ENCODE measurements around the gene ICA1L. TPM values are rescaled to one million over a fixed set of nuclear protein-coding genes. Genes with fewer than 3 reads are reported as not detected.
"Not testable (repeated sequence)": the region's sequence is repeated elsewhere in the genome, so short reads cannot be mapped to it uniquely, and the experiment has no call there.

The ICA1L gene
- total RNA-seq (ENCODE audit: low replicate concordance), result 8.9 TPM in 2 replicates

DNA sequence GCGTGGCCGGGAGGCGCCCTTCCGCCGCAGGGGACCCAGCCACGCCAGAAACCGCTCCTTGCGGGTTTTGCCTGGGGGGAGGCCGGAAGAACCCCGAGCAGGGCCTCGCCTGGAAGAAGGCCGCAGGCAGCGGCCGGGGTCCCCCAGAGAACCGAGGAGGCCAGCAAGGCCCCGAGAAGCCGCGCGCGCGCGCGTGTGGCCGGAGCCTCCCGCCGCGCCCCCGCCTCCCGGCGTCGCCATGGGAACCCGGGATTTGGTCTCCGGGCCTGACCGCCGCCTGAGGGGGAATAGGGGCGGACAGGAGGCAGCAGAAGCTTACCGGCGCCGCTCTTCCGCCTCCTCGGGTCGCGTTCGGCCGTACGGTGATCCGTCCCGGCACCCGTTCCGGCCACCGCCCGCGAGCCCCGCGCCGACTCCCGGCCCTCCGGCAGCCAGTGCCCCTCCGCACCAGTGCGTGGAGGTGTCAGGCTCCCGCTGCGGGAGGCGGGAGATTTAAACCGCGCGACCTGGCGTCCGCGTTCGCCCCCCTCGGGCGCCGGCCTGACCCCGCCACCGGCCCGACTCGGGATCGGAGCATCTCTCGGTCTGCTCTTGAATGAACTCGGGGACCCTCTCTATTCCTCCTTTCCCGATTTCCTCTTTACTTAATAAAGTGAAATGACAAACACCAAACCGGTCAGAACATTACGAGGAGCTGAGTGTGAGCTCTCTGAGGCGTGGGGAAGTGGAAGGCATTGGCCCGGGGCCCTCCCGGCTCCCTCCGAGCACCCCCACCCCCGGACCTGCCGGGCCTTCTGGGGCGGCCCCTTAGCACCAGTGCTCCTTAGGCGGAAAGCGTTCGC, at the start of gene ICA1L:
ICA1L (minus strand) TSS at position 467 of the 842 bp plus-strand sequence. CDS start 42,757 bp downstream, outside the sequence.
- peak within 1 kb of the TSS; percentile 86 for H3K4me3 ChIP-seq (ENCODE audit: low read depth, low read length)
- peak; percentile 17 for TF ChIP-seq CTCF (IDR thresholded peaks at IDR 0.05; ENCODE audit: insufficient read depth, low read length)
- DNase-seq (ENCODE audit: low read depth), result peak; percentile 45

GRCh38 chr2:202918860-202919259, 47.3 kb upstream of the ICA1L start:
- no peak for TF ChIP-seq CTCF (IDR thresholded peaks at IDR 0.05; ENCODE audit: insufficient read depth, low read length)
- H3K4me3 ChIP-seq (ENCODE audit: low read depth, low read length), result no peak overlapping the region
- no peak for DNase-seq (ENCODE audit: low read depth)

- not testable (repeated sequence) for DNase-seq (ENCODE audit: low read depth)
- H3K4me3 ChIP-seq (ENCODE audit: low read depth, low read length), result peak overlapping the region; percentile 95
Observed at GRCh38 chr2:202912342-202913201, 41.0 kb upstream of the ICA1L start.

- peak within 1 kb of the TSS; percentile 95 for H3K4me3 ChIP-seq (ENCODE audit: low read depth, low read length)
- peak; percentile 95 for DNase-seq (ENCODE audit: low read depth)
- TF ChIP-seq CTCF (IDR thresholded peaks at IDR 0.05; ENCODE audit: insufficient read depth, low read length), result no peak
Observed at GRCh38 chr2:202911512-202912341, 40.2 kb upstream of the ICA1L start, which contains the start of the genes CARF and WDR12. CARF (plus strand) TSS chr2:202912275; CDS start chr2:202941903, 29,628 bp downstream. WDR12 (minus strand) TSS chr2:202911673; CDS start chr2:202911476, 197 bp downstream.

DNA sequence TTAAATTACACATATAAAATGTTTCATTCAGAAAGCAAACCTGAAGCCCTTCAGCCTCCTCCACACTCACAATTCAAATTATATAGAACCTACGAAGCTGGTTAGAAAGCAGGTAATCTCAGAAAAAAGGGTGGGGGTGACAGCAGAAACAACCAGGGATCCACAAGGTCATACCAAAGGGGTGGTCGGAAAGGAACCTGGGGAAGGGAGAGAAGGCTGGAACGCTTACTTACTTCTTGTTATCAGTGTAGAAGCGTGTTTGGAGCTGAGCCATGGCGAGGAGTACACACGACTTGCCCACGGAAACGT, 39.6 kb upstream of the ICA1L start:
- no peak for TF ChIP-seq CTCF (IDR thresholded peaks at IDR 0.05; ENCODE audit: insufficient read depth, low read length)
- peak overlapping the region; percentile 95 for H3K4me3 ChIP-seq (ENCODE audit: low read depth, low read length)
- DNase-seq (ENCODE audit: low read depth), result no peak

GRCh38 chr2:202910698-202911097, 39.1 kb upstream of the ICA1L start:
- TF ChIP-seq CTCF (IDR thresholded peaks at IDR 0.05; ENCODE audit: insufficient read depth, low read length), result no peak
- DNase-seq (ENCODE audit: low read depth), result no peak
- peak overlapping the region; percentile 95 for H3K4me3 ChIP-seq (ENCODE audit: low read depth, low read length)

- DNase-seq (ENCODE audit: low read depth), result not testable (repeated sequence)
- peak overlapping the region; percentile 95 for H3K4me3 ChIP-seq (ENCODE audit: low read depth, low read length)
Observed at GRCh38 chr2:202910250-202910649, 38.7 kb upstream of the ICA1L start.

All from fibroblast of the aortic adventitia (primary cell).